Spleen (tissue), 11 donors: ENCODE measurements around the gene DMPK. TPM values are rescaled to one million over a fixed set of nuclear protein-coding genes. Genes with fewer than 3 reads are reported as not detected.

Experiments used
- DNase-seq: peaks from one replicate; pipeline ENCODE4 v3.0.0-alpha.2; 2020
- H3K27ac ChIP-seq, 8 donors: fragments of 200-600 bp; sonication (generic) in 7 of 8; 1 replicate in 4 of 8; 2 replicates in 4 of 8; pipeline versions ENCODE4 v1.5.0 to v1.8.0; 2016 to 2021; ENCODE audit warnings: inconsistent platforms in 4 of 8, mild to moderate bottlenecking in 4 of 8, moderate library complexity in 1 of 8
- H3K27me3 ChIP-seq, 7 donors: fragments of 200-600 bp; sonication (generic) in 6 of 7; replicated peaks in 1 of 7; 1 replicate in 4 of 7; 2 replicates in 3 of 7; pipeline versions ENCODE4 v1.5.0 to v1.8.0; 2016 to 2021; ENCODE audit warnings: inconsistent platforms in 3 of 7, mild to moderate bottlenecking in 1 of 7
- H3K36me3 ChIP-seq, 6 donors: fragments of 200-600 bp; sonication (generic) in 5 of 6; 1 replicate in 4 of 6; 2 replicates in 2 of 6; pipeline versions ENCODE4 v1.5.0 to v1.8.0; 2016 to 2021; ENCODE audit warnings: inconsistent platforms in 2 of 6
- H3K4me1 ChIP-seq, 6 donors: fragments of 200-600 bp; sonication (generic) in 5 of 6; 1 replicate in 3 of 6; 2 replicates in 3 of 6; pipeline versions ENCODE4 v1.5.0 to v1.8.0; 2016 to 2021; ENCODE audit warnings: inconsistent platforms in 3 of 6
- H3K4me3 ChIP-seq, 8 donors: fragments of 200-600 bp; sonication (generic) in 7 of 8; 1 replicate in 4 of 8; 2 replicates in 4 of 8; pipeline versions ENCODE4 v1.5.0 to v1.8.0; 2016 to 2021; ENCODE audit warnings: inconsistent platforms in 4 of 8, mild to moderate bottlenecking in 4 of 8, moderate library complexity in 2 of 8
- H3K9me3 ChIP-seq, 8 donors: fragments of 200-600 bp; sonication (generic) in 7 of 8; 1 replicate in 4 of 8; 2 replicates in 4 of 8; pipeline versions ENCODE4 v1.5.0 to v1.8.0; 2016 to 2021; ENCODE audit warnings: inconsistent platforms in 4 of 8
- POLR2A ChIP-seq, 3 donors: fragments of 450-650 bp; IDR thresholded peaks; one replicate each; pipeline ENCODE4 v1.5.1; 2017; ENCODE audit warnings: antibody characterized with exemption in 3 of 3, mild to moderate bottlenecking in 1 of 3
- POLR2AphosphoS5 ChIP-seq, 3 donors: sonication (generic); formaldehyde crosslinking; IDR thresholded peaks; one replicate each; pipeline ENCODE4 v1.5.1; 2017; ENCODE audit warnings: antibody characterized with exemption in 3 of 3
- WGBS, 5 donors: extraction: QIAGEN DNeasy Blood & Tissue Kit in 3 of 5; methylation state at CpG; one replicate each; pipeline versions ENCODE4 v1.1.5 to v1.1.7; 2013 to 2018; 5-methylcytosine and 5-hydroxymethylcytosine counted together
- intact Hi-C: fragments of 100-400 bp; cut with DNase I; formaldehyde crosslinking; loops from one replicate; pipeline ENCODE4 v1.15.0; 2023; ENCODE audit warnings: low total_unique reads
- polyA plus RNA-seq, 3 donors: library from polyadenylated mRNA; stranded (reverse); fragments of 200-250 nt; gene quantifications; one replicate each; pipeline ENCODE4 v1.2.1, GENCODE V29; 2013
- total RNA-seq, 7 donors: library from RNA; depleted of rRNA in 3 of 7; stranded (reverse); fragments of >200 nt in 3 of 7; fragmentation: NEBNext Ultra II Directional in 4 of 7; extraction: Animal tissue kit (Norgen Biotek cat#: 25700) in 4 of 7; gene quantifications; one replicate each; pipeline versions ENCODE4 v1.1.0 to v1.2.1, GENCODE V29; 2016 to 2021
- TF ChIP-seq, protein P1 (sequence below), 11 experiments: fragments of 200-600 bp in 7 of 11; fragments of 450-650 bp in 4 of 11; sonication (generic) in 4 of 11; IDR thresholded peaks in 8 of 11; conservative IDR thresholded peaks in 3 of 11; 1 replicate in 7 of 11; 2 replicates in 4 of 11; pipeline versions ENCODE4 v1.4.0 to v1.8.0; 2016 to 2021; ENCODE audit warnings: antibody characterized with exemption in 11 of 11, inconsistent platforms in 4 of 11, mild to moderate bottlenecking in 1 of 11
- donor health status: healthy with polysubstance abuse.
- donor health status: DM: no; HTN: no; CAD: no; lungs with moderate emphysema.
- donor health status: DM: no; HTN: no; CAD: no.
- donor health status: Bipolar disorder and iron deficiency.
- donor health status: healthy.
- donor health status: DM: no; HTN: no; CAD: no.
- donor health status: DM: yes; HTN: yes; CAD: no.

The DMPK gene
- total and polyA plus RNA-seq, 10 donors: 17.9 to 147 (median 35.4) TPM

DNA sequence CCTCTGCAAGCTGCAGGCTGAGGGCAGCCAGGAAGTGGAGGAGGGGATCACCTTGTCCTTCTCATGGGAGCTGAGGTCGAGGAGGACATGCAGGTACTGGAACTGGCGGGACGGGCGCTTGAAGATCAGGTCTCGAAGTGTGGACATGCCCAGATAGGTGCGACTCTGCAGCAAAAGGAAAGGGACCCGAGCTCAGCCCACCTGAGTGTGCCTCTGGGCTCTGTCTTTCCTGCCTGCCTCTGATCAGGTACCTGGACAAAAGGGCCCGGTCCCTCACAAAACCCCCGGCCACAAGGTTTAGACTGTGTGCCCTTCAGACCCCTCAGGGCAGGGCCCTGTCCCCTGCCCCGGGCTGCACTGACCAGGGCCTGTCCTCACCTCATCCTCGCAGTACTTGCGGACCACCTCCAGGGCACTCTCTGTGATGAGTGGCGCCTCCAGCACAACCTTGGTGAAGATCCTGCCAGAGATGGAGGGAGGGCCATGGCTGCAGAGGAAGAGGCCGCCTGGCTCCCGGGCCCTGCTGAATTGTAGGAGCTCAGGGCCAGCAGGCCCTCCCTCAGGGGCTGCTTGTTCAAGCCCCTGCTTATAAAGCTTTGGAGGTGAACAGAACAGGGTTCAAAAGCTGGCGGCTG is 45.3 kb upstream of the DMPK start:
- H3K4me3 ChIP-seq: no peak overlapping the region
- no peak for DNase-seq
- no peak overlapping the region for H3K27ac ChIP-seq
- H3K27me3 ChIP-seq: no peaks in the 10 kb centered on the region
- 92 to 98% (median 94%) methylated on average over 14 to 16 of the region's 16 CpGs for WGBS, 5 donors
- H3K9me3 ChIP-seq: no peaks in the 10 kb centered on the region
- TF ChIP-seq POLR2AphosphoS5 (IDR thresholded peaks at IDR 0.05): peak in 2 of 3 donors; percentile 13 to 48
- TF ChIP-seq, protein P1, sequence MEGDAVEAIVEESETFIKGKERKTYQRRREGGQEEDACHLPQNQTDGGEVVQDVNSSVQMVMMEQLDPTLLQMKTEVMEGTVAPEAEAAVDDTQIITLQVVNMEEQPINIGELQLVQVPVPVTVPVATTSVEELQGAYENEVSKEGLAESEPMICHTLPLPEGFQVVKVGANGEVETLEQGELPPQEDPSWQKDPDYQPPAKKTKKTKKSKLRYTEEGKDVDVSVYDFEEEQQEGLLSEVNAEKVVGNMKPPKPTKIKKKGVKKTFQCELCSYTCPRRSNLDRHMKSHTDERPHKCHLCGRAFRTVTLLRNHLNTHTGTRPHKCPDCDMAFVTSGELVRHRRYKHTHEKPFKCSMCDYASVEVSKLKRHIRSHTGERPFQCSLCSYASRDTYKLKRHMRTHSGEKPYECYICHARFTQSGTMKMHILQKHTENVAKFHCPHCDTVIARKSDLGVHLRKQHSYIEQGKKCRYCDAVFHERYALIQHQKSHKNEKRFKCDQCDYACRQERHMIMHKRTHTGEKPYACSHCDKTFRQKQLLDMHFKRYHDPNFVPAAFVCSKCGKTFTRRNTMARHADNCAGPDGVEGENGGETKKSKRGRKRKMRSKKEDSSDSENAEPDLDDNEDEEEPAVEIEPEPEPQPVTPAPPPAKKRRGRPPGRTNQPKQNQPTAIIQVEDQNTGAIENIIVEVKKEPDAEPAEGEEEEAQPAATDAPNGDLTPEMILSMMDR (IDR thresholded peaks at IDR 0.05 in 8 of 11, conservative IDR thresholded peaks at IDR 0.05 in 3 of 11): no peak
- no peak for TF ChIP-seq POLR2A (IDR thresholded peaks at IDR 0.05)
- intact Hi-C loops: no loop called here
- peaks cover 4 to 100% (median 99%) of the 10 kb centered on the region in 6 donors for H3K36me3 ChIP-seq
- no peaks in the 10 kb centered on the region for H3K4me1 ChIP-seq

DNA sequence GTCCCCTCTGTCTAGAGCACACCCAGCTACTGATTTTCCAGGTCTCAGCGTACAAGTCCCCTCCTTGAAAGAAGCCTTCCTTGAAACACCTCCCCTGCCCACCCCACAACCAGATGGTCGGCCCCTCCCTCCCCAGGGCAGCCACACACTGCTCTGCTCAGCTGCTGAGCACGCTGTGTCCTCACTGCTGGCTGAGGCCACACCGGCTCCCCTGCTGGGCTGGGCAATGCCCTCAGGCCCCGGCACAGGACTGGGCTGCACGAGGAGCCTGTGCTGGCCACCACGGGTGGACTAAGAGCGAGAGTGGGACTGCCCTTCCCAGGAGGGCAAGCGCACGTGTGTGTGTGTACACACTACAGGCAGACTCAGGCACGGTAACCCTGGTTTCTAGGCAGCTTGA is 44.6 kb upstream of the DMPK start:
- WGBS, 5 donors: 91 to 95% (median 95%) methylated on average over 10 to 11 of the region's 11 CpGs
- Histone ChIP-seq H3K27ac (no peak overlapping the region), H3K27me3 (no peaks in the 10 kb centered on the region), H3K36me3 (peaks cover 0 to 100% (median 96%) of the 10 kb centered on the region in 6 donors), H3K4me3 (no peak overlapping the region), H3K4me1 (no peaks in the 10 kb centered on the region), H3K9me3 (no peaks in the 10 kb centered on the region)
- intact Hi-C loops: no loop called here
- no peak for DNase-seq
- TF ChIP-seq POLR2AphosphoS5 (IDR thresholded peaks at IDR 0.05): no peak
- TF ChIP-seq, protein P1 (IDR thresholded peaks at IDR 0.05 in 8 of 11, conservative IDR thresholded peaks at IDR 0.05 in 3 of 11): no peak
- TF ChIP-seq POLR2A (IDR thresholded peaks at IDR 0.05): no peak

DNA sequence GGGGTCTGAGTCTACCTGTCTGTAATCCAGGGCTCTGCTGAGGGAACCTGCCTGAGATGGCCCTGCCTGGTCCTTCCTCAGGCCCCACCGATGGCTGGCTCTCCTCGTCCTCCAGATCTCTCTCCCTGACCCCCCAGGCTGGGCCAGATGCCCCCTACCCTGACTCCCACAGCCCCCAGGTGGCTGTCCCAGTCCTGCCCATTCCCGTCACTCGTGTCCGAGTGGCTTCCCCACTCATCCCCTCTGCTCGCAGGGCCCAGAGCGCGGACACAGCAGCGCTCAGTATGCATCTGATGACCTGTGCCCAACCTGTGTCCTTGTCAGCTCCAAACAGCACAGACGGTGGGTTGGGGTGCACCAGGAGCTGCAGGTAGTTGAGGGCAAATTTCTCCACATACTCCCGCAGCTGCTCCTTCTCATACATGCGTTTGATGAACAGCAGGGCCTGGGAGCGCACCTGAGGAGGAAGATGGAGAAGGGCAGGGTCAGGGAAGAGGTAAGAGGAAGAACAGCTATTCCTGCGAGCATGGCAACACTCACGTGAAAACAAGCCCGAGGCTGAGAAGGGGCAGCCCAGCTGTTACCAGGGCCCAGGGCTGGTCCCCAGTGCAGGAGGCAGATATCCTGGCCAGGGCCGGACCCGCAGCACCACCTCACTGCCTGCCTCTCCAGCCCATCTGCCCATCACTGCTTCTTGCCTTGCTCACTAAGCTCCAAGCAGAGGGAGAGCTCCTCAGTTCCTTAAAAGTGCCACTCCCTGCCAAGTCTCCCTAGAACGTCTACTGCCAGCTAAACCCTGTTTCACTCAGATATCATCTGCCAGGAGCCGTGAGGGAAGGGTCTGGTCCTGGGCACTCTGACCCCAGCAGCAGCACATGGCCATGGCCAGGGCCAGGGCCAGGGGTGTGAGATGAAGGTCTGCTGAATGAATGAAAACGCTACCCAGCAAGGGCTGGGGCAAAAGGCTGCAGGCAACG is 43.9 kb upstream of the DMPK start:
- no peaks in the 10 kb centered on the region for H3K9me3 ChIP-seq
- no peak overlapping the region for H3K27ac ChIP-seq
- TF ChIP-seq, protein P1 (IDR thresholded peaks at IDR 0.05 in 8 of 11, conservative IDR thresholded peaks at IDR 0.05 in 3 of 11): no peak
- TF ChIP-seq POLR2AphosphoS5 (IDR thresholded peaks at IDR 0.05): peak in 1 of 3 donors; percentile 31
- H3K36me3 ChIP-seq: peaks cover 0 to 100% (median 95%) of the 10 kb centered on the region in 6 donors
- H3K4me3 ChIP-seq: no peak overlapping the region
- intact Hi-C loops: no loop called here
- 82 to 92% (median 87%) methylated on average over 21 to 22 of the region's 22 CpGs for WGBS, 5 donors
- H3K4me1 ChIP-seq: no peaks in the 10 kb centered on the region
- DNase-seq: no peak
- no peaks in the 10 kb centered on the region for H3K27me3 ChIP-seq

DNA sequence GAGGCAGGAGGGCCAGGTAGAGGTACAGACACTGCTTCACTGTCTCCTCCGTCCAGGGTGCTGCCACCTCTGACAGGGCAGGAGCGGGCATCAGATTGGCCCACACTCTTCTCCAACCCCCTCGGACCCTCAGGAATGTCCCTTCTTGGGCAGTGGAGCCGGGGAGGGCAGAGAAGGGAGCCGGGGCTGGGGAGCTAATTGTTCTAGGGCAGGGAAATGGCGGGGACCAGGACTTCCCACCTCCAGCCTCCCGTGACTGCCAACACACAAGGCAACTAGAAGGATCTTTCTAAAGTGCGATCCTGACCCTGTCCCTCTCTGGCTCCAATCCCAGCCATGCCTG is 42.9 kb upstream of the DMPK start:
- Histone ChIP-seq H3K4me1 (no peaks in the 10 kb centered on the region), H3K9me3 (no peaks in the 10 kb centered on the region), H3K36me3 (peaks cover 0 to 100% (median 94%) of the 10 kb centered on the region in 6 donors), H3K27me3 (no peaks in the 10 kb centered on the region), H3K4me3 (no peak overlapping the region), H3K27ac (no peak overlapping the region)
- intact Hi-C loops: no loop called here
- no peak for DNase-seq
- no peak for TF ChIP-seq POLR2A (IDR thresholded peaks at IDR 0.05)
- TF ChIP-seq, protein P1 (IDR thresholded peaks at IDR 0.05 in 8 of 11, conservative IDR thresholded peaks at IDR 0.05 in 3 of 11): no peak
- TF ChIP-seq POLR2AphosphoS5 (IDR thresholded peaks at IDR 0.05): no peak
- WGBS, 5 donors: 90 to 97% (median 95%) methylated on average over 7 to 8 of the region's 8 CpGs
